Thyroid gland (tissue), 4 donors: ENCODE results near the gene TMEM79. TPM values are rescaled to one million over a fixed set of nuclear protein-coding genes. Genes with fewer than 3 reads are reported as not detected.

Experiments
- DNase-seq, 2 donors: peaks; one replicate each; pipeline ENCODE4 v3.0.0-alpha.2; 2019
- H3K27ac ChIP-seq, 3 donors: fragments of 200-600 bp; sonication (generic); 1 replicate in 2 of 3; 2 replicates in 1 of 3; pipeline ENCODE4 v1.5.1; 2016 to 2019; ENCODE audit warnings: mild to moderate bottlenecking in 1 of 3, moderate library complexity in 1 of 3
- H3K27me3 ChIP-seq: fragments of 200-600 bp; sonication (generic); one replicate; pipeline ENCODE4 v1.5.1; 2019
- H3K36me3 ChIP-seq, 2 donors: fragments of 200-600 bp; sonication (generic); one replicate each; pipeline ENCODE4 v1.5.1; 2016 to 2019
- H3K4me1 ChIP-seq, 2 donors: fragments of 200-600 bp; sonication (generic); one replicate each; pipeline ENCODE4 v1.5.1; 2017 to 2019
- H3K4me3 ChIP-seq, 3 donors: fragments of 200-600 bp; sonication (generic); replicated peaks in 1 of 3; 1 replicate in 2 of 3; 2 replicates in 1 of 3; pipeline ENCODE4 v1.5.1; 2016; ENCODE audit warnings: mild to moderate bottlenecking in 1 of 3
- H3K9me3 ChIP-seq: fragments of 200-600 bp; sonication (generic); one replicate; pipeline ENCODE4 v1.5.1; 2017
- POLR2A ChIP-seq, 2 donors: fragments of 450-650 bp; IDR thresholded peaks; one replicate each; pipeline ENCODE4 v1.6.1; 2017; ENCODE audit warnings: antibody characterized with exemption in 2 of 2, mild to moderate bottlenecking in 2 of 2, moderate library complexity in 1 of 2
- WGBS, 2 donors: methylation state at CpG; one replicate each; pipeline ENCODE4 v1.1.5; 2017; 5-methylcytosine and 5-hydroxymethylcytosine counted together
- intact Hi-C: fragments of 100-400 bp; cut with DNase I; formaldehyde crosslinking; loops from one replicate; pipeline ENCODE4 v1.15.1; 2023
- total RNA-seq, 4 donors: library from RNA; depleted of rRNA; stranded (reverse); fragments of >200 nt; gene quantifications; one replicate each; pipeline ENCODE4 v1.2.3, GENCODE V29; 2016
- TF ChIP-seq, protein P1 (sequence below), 6 experiments: fragments of 200-600 bp in 3 of 6; fragments of 450-650 bp in 3 of 6; sonication (generic) in 3 of 6; IDR thresholded peaks; one replicate each; pipeline ENCODE4 v1.5.1; 2016 to 2019; ENCODE audit warnings: antibody characterized with exemption in 6 of 6, mild to moderate bottlenecking in 2 of 6, inconsistent platforms in 1 of 6, moderate library complexity in 1 of 6

TMEM79 gene
- total RNA-seq, 4 donors from 2014 or later, result 0.96 to 2.2 (median 1.7) TPM

DNA sequence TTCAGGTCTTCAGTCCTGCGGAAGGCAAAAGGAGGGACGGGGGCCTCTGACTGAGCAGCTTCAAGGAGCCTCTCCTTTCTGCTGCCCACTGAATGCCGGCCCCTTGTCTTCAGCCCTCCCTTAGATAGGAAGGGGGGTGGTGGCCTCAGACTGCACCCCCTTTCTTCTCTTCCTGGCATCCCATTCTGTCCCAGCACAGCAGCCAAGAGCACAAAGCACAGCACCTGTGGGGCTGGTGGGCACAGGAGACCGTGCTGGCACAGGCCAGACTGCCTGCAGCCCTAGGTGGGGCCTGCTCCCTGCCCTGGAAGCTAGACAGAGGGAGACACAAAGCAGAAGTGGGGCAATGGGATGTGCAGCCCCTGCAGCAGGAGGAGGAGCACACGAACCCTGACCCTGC, 34.5 kb upstream of the TMEM79 start:
- H3K36me3 ChIP-seq, result peaks cover 41 to 43% of the 10 kb centered on the region in 2 donors
- H3K4me1 ChIP-seq, result peaks cover 5 to 27% of the 10 kb centered on the region in 2 donors
- H3K4me3 ChIP-seq, result no peak overlapping the region
- no peak for DNase-seq
- intact Hi-C loops, result no loop called here
- TF ChIP-seq, protein P1, sequence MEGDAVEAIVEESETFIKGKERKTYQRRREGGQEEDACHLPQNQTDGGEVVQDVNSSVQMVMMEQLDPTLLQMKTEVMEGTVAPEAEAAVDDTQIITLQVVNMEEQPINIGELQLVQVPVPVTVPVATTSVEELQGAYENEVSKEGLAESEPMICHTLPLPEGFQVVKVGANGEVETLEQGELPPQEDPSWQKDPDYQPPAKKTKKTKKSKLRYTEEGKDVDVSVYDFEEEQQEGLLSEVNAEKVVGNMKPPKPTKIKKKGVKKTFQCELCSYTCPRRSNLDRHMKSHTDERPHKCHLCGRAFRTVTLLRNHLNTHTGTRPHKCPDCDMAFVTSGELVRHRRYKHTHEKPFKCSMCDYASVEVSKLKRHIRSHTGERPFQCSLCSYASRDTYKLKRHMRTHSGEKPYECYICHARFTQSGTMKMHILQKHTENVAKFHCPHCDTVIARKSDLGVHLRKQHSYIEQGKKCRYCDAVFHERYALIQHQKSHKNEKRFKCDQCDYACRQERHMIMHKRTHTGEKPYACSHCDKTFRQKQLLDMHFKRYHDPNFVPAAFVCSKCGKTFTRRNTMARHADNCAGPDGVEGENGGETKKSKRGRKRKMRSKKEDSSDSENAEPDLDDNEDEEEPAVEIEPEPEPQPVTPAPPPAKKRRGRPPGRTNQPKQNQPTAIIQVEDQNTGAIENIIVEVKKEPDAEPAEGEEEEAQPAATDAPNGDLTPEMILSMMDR (IDR thresholded peaks at IDR 0.05), result no peak
- TF ChIP-seq POLR2A (IDR thresholded peaks at IDR 0.05), result no peak
- H3K27ac ChIP-seq, result no peak overlapping the region
- H3K27me3 ChIP-seq, result no peaks in the 10 kb centered on the region
- no peaks in the 10 kb centered on the region for H3K9me3 ChIP-seq
- WGBS, 2 donors, result 90 to 93% methylated on average over 4 to 5 of the region's 5 CpGs

DNA sequence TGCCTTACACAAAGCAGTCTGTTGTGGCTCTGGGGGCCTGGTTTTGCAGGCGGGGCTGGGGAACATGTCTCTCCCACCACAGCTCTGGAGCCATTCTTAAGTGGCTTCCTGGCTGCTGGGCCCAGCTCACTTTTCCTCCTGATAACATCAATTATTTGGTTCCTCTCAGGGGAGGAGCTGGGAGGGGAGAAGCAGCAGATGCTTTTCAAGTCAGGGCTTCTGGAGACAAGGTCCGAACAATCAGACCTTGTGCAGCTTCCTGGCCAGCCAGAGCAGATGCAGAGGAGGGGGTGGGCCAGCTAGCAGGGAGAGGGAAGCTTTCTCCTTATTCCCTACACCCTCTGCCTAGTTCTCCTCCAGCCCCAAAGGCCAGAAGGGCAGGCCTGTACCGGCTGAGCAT, 32.6 kb upstream of the TMEM79 start:
- TF ChIP-seq, protein P1 (IDR thresholded peaks at IDR 0.05), result no peak
- TF ChIP-seq POLR2A (IDR thresholded peaks at IDR 0.05), result no peak
- intact Hi-C loops, result no loop called here
- H3K27me3 ChIP-seq, result no peaks in the 10 kb centered on the region
- no peak overlapping the region for H3K4me3 ChIP-seq
- 54% methylated on average over 3 of the region's 3 CpGs for WGBS, 2 donors
- DNase-seq, result no peak
- no peak overlapping the region for H3K27ac ChIP-seq
- peaks cover 0 to 16% of the 10 kb centered on the region in 2 donors for H3K4me1 ChIP-seq
- H3K36me3 ChIP-seq, result peaks cover 50 to 54% of the 10 kb centered on the region in 2 donors
- no peaks in the 10 kb centered on the region for H3K9me3 ChIP-seq

DNA sequence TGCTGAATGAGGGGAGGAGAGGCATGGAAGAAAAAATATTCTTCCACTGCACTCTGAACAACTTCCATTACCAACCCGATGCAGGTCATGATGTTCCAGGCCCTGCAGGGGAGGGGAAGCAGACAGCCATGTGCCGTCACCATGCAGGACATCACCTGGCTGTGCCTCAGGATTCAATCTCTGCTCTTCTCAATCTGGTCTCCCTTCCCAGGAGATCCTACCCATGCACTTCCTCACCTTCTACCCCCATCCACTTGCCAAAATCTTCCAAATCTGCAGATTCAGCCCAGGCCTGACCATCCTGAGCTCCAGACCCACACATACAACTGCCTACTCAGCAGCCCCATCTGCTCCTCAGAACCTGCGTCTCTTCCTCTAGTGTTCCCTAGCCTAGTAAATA, 30.5 kb upstream of the TMEM79 start:
- Histone ChIP-seq H3K36me3 (peaks cover 63 to 72% of the 10 kb centered on the region in 2 donors), H3K4me3 (no peak overlapping the region), H3K27ac (no peak overlapping the region), H3K9me3 (no peaks in the 10 kb centered on the region), H3K4me1 (no peaks in the 10 kb centered on the region), H3K27me3 (no peaks in the 10 kb centered on the region)
- intact Hi-C loops, result no loop called here
- TF ChIP-seq, protein P1 (IDR thresholded peaks at IDR 0.05), result no peak
- no peak for TF ChIP-seq POLR2A (IDR thresholded peaks at IDR 0.05)
- 96 to 97% methylated on average over 3 of the region's 3 CpGs for WGBS, 2 donors
- no peak for DNase-seq

DNA sequence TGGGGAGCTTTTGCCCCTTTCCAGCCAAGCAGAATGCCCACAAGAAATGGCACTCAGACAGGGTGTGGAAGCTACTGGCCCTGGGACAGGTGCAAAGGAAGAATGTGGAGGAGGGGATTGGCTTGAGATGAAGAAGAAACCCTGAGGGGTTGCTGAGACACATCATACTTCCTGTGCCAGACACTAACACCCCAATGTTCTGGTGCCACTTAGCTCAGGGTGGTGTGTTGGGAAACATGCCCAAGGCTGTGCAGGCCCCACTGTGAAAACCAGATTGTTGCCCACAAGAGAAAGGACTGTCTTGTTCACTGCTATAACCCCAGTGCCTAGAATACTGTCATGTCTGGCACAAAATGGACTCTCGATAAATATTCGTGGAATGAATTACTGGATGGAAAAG, 26.4 kb upstream of the TMEM79 start:
- no peak for DNase-seq
- Histone ChIP-seq H3K4me1 (no peaks in the 10 kb centered on the region), H3K4me3 (no peak overlapping the region), H3K27me3 (no peaks in the 10 kb centered on the region), H3K27ac (no peak overlapping the region), H3K9me3 (no peaks in the 10 kb centered on the region), H3K36me3 (peaks cover 67 to 83% of the 10 kb centered on the region in 2 donors)
- TF ChIP-seq, protein P1 (IDR thresholded peaks at IDR 0.05), result no peak
- no peak for TF ChIP-seq POLR2A (IDR thresholded peaks at IDR 0.05)
- intact Hi-C loops, result no loop called here
- 96 to 97% methylated on average over 2 of the region's 2 CpGs for WGBS, 2 donors

DNA sequence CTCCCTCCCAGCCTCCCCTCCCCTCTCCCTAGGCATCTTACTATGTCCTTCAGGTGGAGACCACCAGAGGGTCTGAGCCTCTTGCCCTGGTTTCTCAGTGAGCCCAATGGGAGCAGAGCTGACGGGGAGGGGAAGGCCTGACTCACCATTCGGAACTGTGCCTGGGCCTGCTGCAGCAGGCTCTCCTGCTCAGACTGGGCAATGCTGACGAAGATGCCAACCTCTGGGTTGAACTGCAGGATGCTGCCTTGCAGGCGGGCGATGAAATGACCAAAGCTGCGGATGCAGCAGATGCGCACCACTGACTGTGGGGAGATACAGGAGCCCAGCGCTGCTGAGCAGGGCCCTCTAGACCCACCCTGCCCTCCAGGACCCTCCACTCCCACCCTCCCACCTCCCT, 25.3 kb upstream of the TMEM79 start:
- TF ChIP-seq POLR2A (IDR thresholded peaks at IDR 0.05), result no peak
- no peak for DNase-seq
- Histone ChIP-seq H3K9me3 (no peaks in the 10 kb centered on the region), H3K27ac (no peak overlapping the region), H3K36me3 (peaks cover 64 to 80% of the 10 kb centered on the region in 2 donors), H3K4me3 (no peak overlapping the region), H3K27me3 (no peaks in the 10 kb centered on the region), H3K4me1 (no peaks in the 10 kb centered on the region)
- intact Hi-C loops, result no loop called here
- 99 to 100% methylated on average over 2 to 8 of the region's 8 CpGs for WGBS, 2 donors

DNA sequence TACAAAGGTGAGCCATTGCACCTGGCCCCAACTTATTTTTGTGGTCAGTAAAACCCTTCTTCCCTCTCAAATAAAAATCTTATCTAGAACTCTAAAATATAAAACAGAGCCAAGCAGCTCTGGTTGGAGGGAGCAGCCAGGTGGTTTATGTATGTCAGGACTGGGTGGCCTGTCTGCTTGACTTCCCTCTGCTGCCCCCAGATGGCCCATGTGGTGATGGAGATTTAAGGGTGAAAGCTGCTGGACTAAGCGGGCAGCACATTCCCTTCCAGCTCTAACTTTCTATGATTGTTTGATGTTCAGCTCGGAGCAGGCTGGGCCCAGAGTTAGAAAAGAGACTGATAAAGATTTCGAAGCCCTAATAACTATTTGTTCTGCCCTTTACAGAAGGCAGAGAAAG, 24.3 kb upstream of the TMEM79 start:
- intact Hi-C loops, result no loop called here
- Histone ChIP-seq H3K9me3 (no peaks in the 10 kb centered on the region), H3K27me3 (no peaks in the 10 kb centered on the region), H3K4me3 (no peak overlapping the region), H3K27ac (no peak overlapping the region), H3K36me3 (peaks cover 68 to 79% of the 10 kb centered on the region in 2 donors), H3K4me1 (no peaks in the 10 kb centered on the region)
- DNase-seq, result no peak
- 86 to 92% methylated on average over 3 of the region's 3 CpGs for WGBS, 2 donors
- TF ChIP-seq, protein P1 (IDR thresholded peaks at IDR 0.05), result no peak
- no peak for TF ChIP-seq POLR2A (IDR thresholded peaks at IDR 0.05)
